GM21619 (cell line): ENCODE measurements around the gene KDR.

Experiments
- ATAC-seq: cut with Tn5 transposase; IDR thresholded peaks from one replicate; pipeline ENCODE4 v1.9.1; 2021; ENCODE audit not compliant: unreplicated experiment

Gene KDR

DNA sequence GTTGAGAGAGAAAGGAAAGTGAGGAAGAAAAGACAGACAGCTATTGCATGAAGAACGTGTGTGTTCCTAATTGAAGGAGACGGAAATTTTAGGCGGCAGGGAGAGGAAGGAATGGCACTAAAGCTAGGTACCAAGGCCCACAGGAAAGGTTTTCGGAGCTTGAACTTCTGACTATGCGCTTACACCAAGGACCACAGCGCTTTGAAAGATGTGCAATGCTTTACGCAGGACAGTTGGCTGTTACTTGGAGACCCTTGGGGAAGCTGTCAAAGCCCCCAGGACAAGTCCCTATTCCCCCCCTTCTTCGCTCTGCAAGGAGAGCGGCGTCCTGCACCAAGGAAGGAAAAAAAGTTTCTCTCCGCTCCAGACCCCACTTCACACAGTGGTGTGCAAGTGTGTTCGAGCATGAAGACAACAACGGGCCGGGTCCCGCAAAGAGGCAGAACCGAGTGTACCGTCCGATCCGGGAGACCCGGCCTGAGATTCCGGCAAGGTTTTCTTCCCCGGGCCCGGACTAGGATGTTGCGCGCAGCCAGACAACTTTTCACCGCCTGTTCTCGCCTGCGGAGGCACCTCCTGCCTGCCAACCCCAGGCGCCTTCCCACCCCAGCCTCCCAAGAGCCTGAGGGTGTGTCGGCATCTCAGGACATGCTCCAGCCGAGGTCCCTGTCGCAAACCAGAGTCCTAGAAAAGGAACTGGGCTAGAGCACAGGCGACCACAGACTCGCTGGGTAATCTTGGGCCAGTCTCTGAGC, 896 bp downstream of the KDR start:
- no peak for ATAC-seq

GRCh38 chr4:55123791-55124190, 1.6 kb downstream of the KDR start:
- no peak for ATAC-seq

GRCh38 chr4:55122235-55122634, 3.2 kb downstream of the KDR start:
- ATAC-seq = no peak

GRCh38 chr4:55121246-55121645, 4.1 kb downstream of the KDR start:
- ATAC-seq = no peak

DNA sequence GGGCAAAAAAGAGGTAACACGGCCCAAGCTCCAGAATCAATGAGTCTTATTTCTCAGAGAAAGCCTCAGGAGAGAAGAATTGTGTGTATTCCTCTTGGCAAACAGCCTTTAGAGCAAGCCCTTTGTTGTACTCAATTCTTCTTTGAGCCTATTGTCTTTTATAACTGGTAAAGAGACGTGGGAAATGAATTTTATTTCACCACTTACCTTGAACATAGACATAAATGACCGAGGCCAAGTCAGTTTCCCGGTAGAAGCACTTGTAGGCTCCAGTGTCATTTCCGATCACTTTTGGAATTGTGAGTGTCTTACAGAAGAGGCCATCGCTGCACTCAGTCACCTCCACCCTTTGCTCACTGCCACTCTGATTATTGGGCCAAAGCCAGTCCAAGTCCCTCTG, 7.0 kb downstream of the KDR start:
- ATAC-seq = no peak

DNA sequence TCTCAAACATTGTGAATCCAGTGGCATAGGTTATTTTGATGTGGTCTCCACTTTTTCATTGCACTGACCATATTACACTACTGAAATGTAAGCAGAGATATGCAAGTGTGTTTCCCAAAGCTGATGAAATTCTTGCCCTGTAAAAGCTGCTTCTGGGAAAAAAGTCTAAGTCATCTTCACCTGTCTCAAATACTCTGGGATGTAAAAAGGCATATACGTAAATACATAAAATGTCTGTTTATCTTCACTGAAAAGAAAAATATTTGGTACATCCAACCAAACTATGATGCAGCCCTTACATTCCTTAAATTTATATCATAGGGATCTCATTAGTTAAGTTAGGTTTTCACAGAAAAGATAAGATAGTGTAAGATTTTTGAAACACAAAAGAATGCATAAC, 7.9 kb downstream of the KDR start:
- ATAC-seq = no peak

DNA sequence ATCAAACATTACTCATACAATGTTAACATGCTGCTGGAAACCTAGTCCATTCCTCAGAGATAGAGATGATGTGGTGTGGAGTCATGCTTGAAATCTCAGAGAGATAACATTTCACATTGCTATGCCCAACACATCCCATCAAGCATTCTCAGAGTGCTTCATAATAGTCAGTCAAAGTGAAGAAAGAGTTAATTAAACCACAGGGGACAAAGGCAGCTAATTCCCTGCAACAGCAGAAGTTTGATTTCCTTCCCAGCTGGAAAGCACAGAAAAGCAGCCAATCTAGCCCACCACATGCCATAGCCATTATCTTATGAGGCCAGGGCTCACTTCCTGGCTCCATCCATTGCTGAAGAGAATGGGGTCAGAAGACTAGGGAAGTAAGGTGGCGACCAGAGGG, 8.9 kb downstream of the KDR start:
- no peak for ATAC-seq

GRCh38 chr4:55111601-55112000, 13.8 kb downstream of the KDR start:
- no peak for ATAC-seq

DNA sequence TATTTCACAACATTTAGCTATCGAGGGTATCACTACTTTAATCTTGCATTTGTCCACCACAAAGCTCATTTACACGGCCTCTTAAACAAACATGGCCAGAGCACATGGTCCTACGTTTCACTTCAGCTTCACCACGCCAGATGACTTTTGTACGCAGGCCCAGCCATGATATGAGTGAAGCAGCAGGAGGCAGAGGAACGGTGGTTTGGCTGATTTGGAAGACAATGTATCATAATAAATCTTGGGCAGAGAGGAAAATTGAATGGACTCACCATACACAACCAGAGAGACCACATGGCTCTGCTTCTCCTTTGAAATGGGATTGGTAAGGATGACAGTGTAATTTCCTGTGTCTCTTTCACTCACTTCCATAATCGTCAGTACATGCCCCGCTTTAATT, 15.3 kb downstream of the KDR start:
- no peak for ATAC-seq

DNA sequence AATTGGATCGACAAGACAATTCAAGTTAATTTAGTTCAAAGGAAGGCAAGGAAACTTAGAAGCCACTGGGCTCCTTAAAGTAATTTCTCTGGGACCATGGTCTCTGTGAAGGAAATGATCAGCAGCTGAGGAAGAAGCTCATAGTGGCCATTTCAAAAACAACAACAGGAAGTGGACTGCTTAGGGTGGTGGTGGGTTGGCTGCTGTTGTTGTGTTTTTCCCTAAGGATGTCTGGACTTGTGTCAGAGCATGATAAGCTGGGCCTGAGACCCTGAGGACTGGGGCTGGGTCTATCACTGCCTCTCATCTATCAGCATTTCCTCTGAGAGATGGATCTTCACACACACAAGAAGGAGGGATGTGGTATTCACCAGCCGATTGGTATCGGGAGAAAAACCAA, 18.3 kb downstream of the KDR start:
- no peak for ATAC-seq

- no peak for ATAC-seq
Observed at GRCh38 chr4:55103224-55103623, 22.2 kb downstream of the KDR start.

DNA sequence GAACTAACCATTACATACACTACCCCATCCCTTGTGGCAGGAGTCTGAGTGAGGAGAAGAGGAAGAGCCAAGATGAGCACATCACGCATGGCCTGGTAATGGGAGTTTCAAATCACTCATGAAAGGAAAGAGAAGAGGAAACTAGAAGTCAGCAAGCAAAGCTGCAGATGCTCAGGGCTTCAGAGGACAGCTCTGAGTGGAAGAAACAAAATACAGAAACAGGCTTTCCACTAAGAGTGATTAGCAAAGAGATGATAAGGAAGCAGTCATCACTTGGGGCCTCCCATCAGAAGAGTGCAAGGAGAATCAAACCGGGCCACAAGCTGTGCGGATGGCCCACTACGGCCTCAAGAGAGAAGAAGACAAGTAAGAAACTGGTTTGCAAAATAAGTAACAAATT, 25.6 kb downstream of the KDR start:
- no peak for ATAC-seq

- ATAC-seq = no peak
Observed at GRCh38 chr4:55098456-55099204, 26.8 kb downstream of the KDR start.

DNA sequence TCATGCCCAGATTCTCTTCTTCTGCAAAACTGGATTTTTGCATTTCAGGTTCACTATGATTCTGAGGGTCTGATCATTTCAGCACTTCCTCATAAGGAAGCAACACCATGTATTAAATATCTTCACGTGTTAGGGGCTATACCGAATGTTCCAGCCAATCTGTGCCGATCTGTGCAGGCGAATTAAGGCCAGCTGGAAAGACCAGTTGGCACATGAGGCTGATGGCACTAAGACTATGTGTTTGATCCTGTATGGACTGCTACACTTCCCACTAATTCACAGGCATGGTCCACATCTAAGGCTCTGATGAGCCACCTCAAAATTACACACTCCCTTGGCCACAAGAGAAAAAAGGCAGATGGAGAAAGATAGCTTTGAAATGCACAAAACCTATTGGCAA, 28.8 kb downstream of the KDR start:
- ATAC-seq = no peak

GRCh38 chr4:55096045-55096444, 29.4 kb downstream of the KDR start:
- no peak for ATAC-seq

- no peak for ATAC-seq
Observed at GRCh38 chr4:55092504-55092903, 32.9 kb downstream of the KDR start.

- ATAC-seq = no peak
Observed at GRCh38 chr4:55089916-55090315, 35.5 kb downstream of the KDR start.

GRCh38 chr4:55087913-55088260, 37.5 kb downstream of the KDR start:
- ATAC-seq = no peak

DNA sequence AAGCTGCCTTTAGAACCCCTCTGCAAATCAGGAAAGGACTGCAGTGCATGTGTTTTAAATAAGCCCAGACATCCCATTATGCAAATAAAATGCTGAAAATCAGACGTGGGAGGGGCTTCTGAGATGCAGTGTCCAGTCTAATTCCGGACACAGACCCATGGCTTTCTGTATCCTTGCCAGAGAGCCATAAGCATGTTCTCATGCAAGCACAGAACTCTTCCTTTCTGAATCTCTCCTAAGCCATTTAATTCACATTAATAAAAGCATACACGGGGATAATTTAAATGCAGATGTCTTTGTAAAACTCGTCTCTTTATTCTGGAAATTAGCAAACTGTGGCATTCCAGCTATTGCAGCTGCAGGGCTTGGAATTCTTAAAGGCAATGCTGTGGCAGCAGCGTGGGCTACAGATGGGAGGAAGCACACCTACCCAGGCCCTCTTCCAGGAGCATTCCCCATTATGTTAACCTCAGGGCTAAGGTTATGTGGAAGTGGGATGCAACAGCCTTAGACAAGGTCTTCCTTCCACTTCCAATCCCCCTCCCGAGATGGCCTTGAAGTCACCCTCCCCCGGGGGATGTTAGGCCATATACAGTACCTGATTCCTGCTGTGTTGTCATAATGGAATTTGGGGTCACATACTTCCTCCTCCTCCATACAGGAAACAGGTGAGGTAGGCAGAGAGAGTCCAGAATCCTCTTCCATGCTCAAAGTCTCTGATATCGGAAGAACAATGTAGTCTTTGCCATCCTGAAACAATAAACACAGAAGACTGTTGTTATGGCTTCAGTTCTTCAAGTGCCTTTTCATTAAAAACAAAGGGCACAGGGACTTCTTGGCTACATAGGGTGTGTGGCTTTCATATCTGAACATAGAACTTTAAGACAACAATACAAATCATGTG, 38.1 kb downstream of the KDR start:
- no peak for ATAC-seq

GRCh38 chr4:55086578-55086977, 38.8 kb downstream of the KDR start:
- no peak for ATAC-seq

- no peak for ATAC-seq
Observed at GRCh38 chr4:55083735-55084134, 41.7 kb downstream of the KDR start.

DNA sequence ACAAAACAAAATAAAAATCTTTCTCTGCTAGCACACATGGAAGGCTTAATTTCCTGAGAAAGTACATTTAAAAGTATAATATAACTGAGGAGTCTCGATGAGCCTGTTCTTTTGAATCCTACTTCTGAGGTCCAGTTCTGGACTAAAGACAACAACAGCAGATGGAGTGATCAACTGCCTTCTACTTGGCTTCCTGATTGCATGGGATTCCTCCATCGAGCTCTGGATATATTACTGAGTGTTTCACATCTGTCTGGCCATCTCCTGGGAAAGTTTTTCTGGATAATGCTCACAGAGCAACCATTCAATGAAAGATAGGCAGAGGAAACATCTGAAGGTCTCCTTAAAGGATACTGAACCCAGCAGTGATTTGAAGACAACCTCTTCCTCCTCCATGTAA, 42.6 kb downstream of the KDR start:
- ATAC-seq = no peak
